Breast epithelium (tissue), 3 donors: ENCODE results near the gene LONP1.
A peak's percentile ranks its signal among the peaks of the same experiment; 100 is the strongest.

Experiments
- POLR2A ChIP-seq: fragments of 450-650 bp; IDR thresholded peaks from one replicate; pipeline ENCODE4 v1.6.1; 2016; ENCODE audit warnings: antibody characterized with exemption, mild to moderate bottlenecking, moderate library complexity
- TF ChIP-seq, protein P1 (sequence below), 3 donors: fragments of 450-650 bp; IDR thresholded peaks; one replicate each; pipeline ENCODE4 v1.5.1; 2016 to 2017; ENCODE audit warnings: antibody characterized with exemption in 3 of 3, mild to moderate bottlenecking in 3 of 3, moderate library complexity in 3 of 3

DNA sequence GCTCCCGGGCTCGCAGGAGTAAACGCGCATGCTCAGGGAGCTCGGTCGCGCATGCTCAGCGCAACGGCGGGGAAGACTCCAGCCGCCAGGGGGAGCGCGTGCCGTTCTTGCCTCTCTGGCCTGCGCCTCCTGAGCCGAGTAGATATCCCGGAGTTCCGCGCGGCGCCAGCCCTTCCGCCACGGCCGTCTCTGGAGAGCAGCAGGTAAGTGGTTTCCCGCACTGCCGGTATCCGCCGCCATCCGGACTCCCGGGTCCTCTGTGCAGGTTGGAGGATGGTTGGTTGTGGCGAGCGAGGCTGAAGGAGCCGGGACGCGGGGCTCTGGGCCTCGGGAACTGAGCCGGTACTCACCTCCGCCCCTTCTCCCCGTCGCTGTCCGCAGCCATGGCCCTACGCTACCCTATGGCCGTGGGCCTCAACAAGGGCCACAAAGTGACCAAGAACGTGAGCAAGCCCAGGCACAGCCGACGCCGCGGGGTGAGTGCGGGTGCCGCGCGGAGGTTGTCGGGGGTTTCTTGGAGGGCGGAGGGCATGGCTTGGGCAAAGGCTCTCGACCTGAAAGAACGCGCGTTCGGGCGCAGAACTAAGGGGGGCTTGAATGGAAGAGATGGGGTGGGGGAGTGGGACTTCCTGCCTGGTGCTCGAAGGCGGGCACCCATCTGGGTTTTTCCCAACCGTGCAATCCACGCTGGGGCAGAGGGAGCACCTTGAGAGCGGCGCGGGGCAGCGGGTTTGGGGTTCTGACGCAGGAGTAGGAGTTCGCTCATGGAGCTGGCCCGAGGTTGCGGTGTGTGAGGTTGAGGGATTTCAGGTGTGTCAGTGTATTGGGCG is 29.6 kb downstream of the LONP1 start, which contains the start of gene RPL36:
- TF ChIP-seq, protein P1, sequence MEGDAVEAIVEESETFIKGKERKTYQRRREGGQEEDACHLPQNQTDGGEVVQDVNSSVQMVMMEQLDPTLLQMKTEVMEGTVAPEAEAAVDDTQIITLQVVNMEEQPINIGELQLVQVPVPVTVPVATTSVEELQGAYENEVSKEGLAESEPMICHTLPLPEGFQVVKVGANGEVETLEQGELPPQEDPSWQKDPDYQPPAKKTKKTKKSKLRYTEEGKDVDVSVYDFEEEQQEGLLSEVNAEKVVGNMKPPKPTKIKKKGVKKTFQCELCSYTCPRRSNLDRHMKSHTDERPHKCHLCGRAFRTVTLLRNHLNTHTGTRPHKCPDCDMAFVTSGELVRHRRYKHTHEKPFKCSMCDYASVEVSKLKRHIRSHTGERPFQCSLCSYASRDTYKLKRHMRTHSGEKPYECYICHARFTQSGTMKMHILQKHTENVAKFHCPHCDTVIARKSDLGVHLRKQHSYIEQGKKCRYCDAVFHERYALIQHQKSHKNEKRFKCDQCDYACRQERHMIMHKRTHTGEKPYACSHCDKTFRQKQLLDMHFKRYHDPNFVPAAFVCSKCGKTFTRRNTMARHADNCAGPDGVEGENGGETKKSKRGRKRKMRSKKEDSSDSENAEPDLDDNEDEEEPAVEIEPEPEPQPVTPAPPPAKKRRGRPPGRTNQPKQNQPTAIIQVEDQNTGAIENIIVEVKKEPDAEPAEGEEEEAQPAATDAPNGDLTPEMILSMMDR (IDR thresholded peaks at IDR 0.05), result peak; percentile 97 to 99 (median 98)
- peak; percentile 82 for TF ChIP-seq POLR2A
